COLO668 (cell line): ENCODE results near the gene ZNF775.

Experiments
- DNase-seq: peaks from one replicate; lab custom pipeline; 2025; ENCODE audit not compliant: unreplicated experiment; lab: John Stamatoyannopoulos, UW

ZNF775 gene

GRCh38 chr7:150432915-150433892 lies 54.1 kb downstream of the ZNF775 start:
- no peak for DNase-seq

- no peak for DNase-seq
Observed at GRCh38 chr7:150434240-150434639, 55.1 kb downstream of the ZNF775 start.

GRCh38 chr7:150435047-150435389 lies 55.9 kb downstream of the ZNF775 start:
- no peak for DNase-seq

- DNase-seq, result no peak
Observed at GRCh38 chr7:150435390-150436073, 56.4 kb downstream of the ZNF775 start.

GRCh38 chr7:150439967-150440366 lies 60.8 kb downstream of the ZNF775 start:
- no peak for DNase-seq

GRCh38 chr7:150441524-150441923 lies 62.4 kb downstream of the ZNF775 start:
- DNase-seq, result no peak

GRCh38 chr7:150442811-150443210 lies 63.7 kb downstream of the ZNF775 start:
- no peak for DNase-seq

GRCh38 chr7:150443793-150444540 lies 64.8 kb downstream of the ZNF775 start:
- DNase-seq, result no peak

GRCh38 chr7:150444674-150445365 lies 65.7 kb downstream of the ZNF775 start:
- peak; percentile 16 for DNase-seq

- DNase-seq, result no peak
Observed at GRCh38 chr7:150446288-150446938, 67.3 kb downstream of the ZNF775 start.
